IMR-90 (cell line): Measurements from ENCODE around the gene ANKRD2. TPM values are rescaled to one million over a fixed set of nuclear protein-coding genes. Genes with fewer than 3 reads are reported as not detected.

Source experiments
- ATAC-seq: fragments of 200-7000 bp; cut with Tn5 transposase; 2 replicates; pipeline ENCODE4 v1.9.1; 2020; ENCODE audit warnings: low read depth, mild to moderate bottlenecking, moderate library complexity
- BruUV-seq: library from RNA; stranded (reverse); fragments of 400-500 nt; replicated peaks from 2 replicates; lab custom pipeline; 2021; lab: Mats Ljungman, UMichigan
- CTCF ChIA-PET: fragments of 300-600 bp; formaldehyde crosslinking; extraction: SDS; loops from one replicate; lab custom pipeline; 2021; ENCODE audit warnings: antibody characterized with exemption; lab: Yijun Ruan, JAX
- POLR2A ChIA-PET: fragments of 300-600 bp; sonication (Branson Sonifier 250); formaldehyde crosslinking; loops from one replicate; lab custom pipeline; 2022; ENCODE audit warnings: antibody characterized with exemption; ENCODE audit not compliant: unreplicated experiment; lab: Charles Lee
- DNase-seq: peaks from one replicate; pipeline ENCODE4 v3.0.0; 2013
- H2AFZ ChIP-seq: replicated peaks from 2 replicates; pipeline ENCODE3; 2013; ENCODE audit warnings: low read length, mild to moderate bottlenecking; ENCODE audit not compliant: poor library complexity
- H2AK5ac ChIP-seq: 2 replicates; pipeline ENCODE4 v1.6.1; 2013; ENCODE audit warnings: low read depth, low read length, inconsistent platforms
- H2AK9ac ChIP-seq: replicated peaks from 2 replicates; pipeline ENCODE3; 2013; ENCODE audit warnings: mild to moderate bottlenecking, low read depth, low read length, moderate library complexity; ENCODE audit not compliant: poor library complexity
- H2BK120ac ChIP-seq: 2 replicates; pipeline ENCODE4 v1.6.1; 2013; ENCODE audit warnings: low read depth, low read length, inconsistent platforms
- H2BK15ac ChIP-seq: 3 replicates; pipeline ENCODE4 v1.6.1; 2013; ENCODE audit warnings: low read depth, low read length, inconsistent platforms
- H2BK20ac ChIP-seq: 2 replicates; pipeline ENCODE4 v1.6.1; 2013; ENCODE audit warnings: low read depth, mild to moderate bottlenecking, inconsistent platforms, low read length, moderate library complexity
- H2BK5ac ChIP-seq: 2 replicates; pipeline ENCODE4 v1.6.1; 2013; ENCODE audit warnings: mild to moderate bottlenecking, low read depth, low read length, inconsistent platforms; ENCODE audit not compliant: poor library complexity, severe bottlenecking
- H3K14ac ChIP-seq: replicated peaks from 2 replicates; pipeline ENCODE4 v1.6.1; 2013; ENCODE audit warnings: low read depth, low read length, inconsistent platforms
- H3K18ac ChIP-seq: 2 replicates; pipeline ENCODE4 v1.6.1; 2013; ENCODE audit warnings: low read depth, low read length, control low read depth
- H3K23ac ChIP-seq: 2 replicates; pipeline ENCODE4 v1.6.1; 2013; ENCODE audit warnings: low read depth, low read length, inconsistent platforms
- H3K27ac ChIP-seq: 2 replicates; pipeline ENCODE4 v1.5.1; 2013; ENCODE audit warnings: mild to moderate bottlenecking, control low read depth, low read length; ENCODE audit not compliant: insufficient read depth
- H3K27me3 ChIP-seq: 2 replicates; pipeline ENCODE4 v1.6.1; 2013; ENCODE audit warnings: low read length; ENCODE audit not compliant: control insufficient read depth, insufficient read depth
- H3K36me3 ChIP-seq: 2 replicates; pipeline ENCODE4 v1.6.1; 2013; ENCODE audit warnings: low read length, mixed read lengths; ENCODE audit not compliant: control insufficient read depth, insufficient read depth
- H3K4ac ChIP-seq: 2 replicates; pipeline ENCODE4 v1.6.1; 2013; ENCODE audit warnings: low read depth, low read length, inconsistent platforms
- H3K4me1 ChIP-seq: 2 replicates; pipeline ENCODE4 v1.6.1; 2013; ENCODE audit warnings: low read length, mixed read lengths; ENCODE audit not compliant: control insufficient read depth, insufficient read depth
- H3K4me2 ChIP-seq: 2 replicates; pipeline ENCODE4 v1.6.1; 2013; ENCODE audit warnings: low read depth, mild to moderate bottlenecking, control low read depth, low read length, moderate library complexity
- H3K4me3 ChIP-seq: 2 replicates; pipeline ENCODE4 v1.5.1; 2013; ENCODE audit warnings: low read depth, mild to moderate bottlenecking, control low read depth, low read length, moderate library complexity; ENCODE audit not compliant: insufficient read depth
- H3K56ac ChIP-seq: 2 replicates; pipeline ENCODE4 v1.6.1; 2013; ENCODE audit warnings: low read length, inconsistent platforms; ENCODE audit not compliant: insufficient read depth; ENCODE audit errors: extremely low read depth
- H3K79me1 ChIP-seq, 2 experiments: 2 replicates each; pipeline ENCODE4 v1.6.1; 2013; ENCODE audit warnings: low read length in 2 of 2, inconsistent platforms in 1 of 2, low read depth in 1 of 2
- H3K9ac ChIP-seq: 2 replicates; pipeline ENCODE4 v1.6.1; 2013; ENCODE audit warnings: low read depth, low read length, control low read depth
- H3K9me1 ChIP-seq: 2 replicates; pipeline ENCODE4 v1.6.1; 2013; ENCODE audit warnings: low read length, inconsistent platforms; ENCODE audit not compliant: insufficient read depth
- H3K9me3 ChIP-seq: 2 replicates; pipeline ENCODE4 v1.6.1; 2013; ENCODE audit warnings: low read length; ENCODE audit not compliant: control insufficient read depth, insufficient read depth
- H4K20me1 ChIP-seq: 2 replicates; pipeline ENCODE4 v1.6.1; 2013; ENCODE audit warnings: low read length, inconsistent platforms; ENCODE audit not compliant: insufficient read depth
- H4K5ac ChIP-seq: 2 replicates; pipeline ENCODE4 v1.6.1; 2013; ENCODE audit warnings: mild to moderate bottlenecking, low read depth, low read length, control low read depth
- H4K8ac ChIP-seq, 2 experiments: 2 replicates each; pipeline ENCODE4 v1.6.1; 2013; ENCODE audit warnings: low read depth in 2 of 2, low read length in 2 of 2, control low read depth in 1 of 2, inconsistent platforms in 1 of 2
- H4K91ac ChIP-seq: 2 replicates; pipeline ENCODE4 v1.6.1; 2013; ENCODE audit warnings: low read depth, low read length, inconsistent platforms; ENCODE audit not compliant: insufficient read depth
- BHLHE40 ChIP-seq: fragments of 150-350 bp; IDR thresholded peaks from 2 replicates; pipeline ENCODE4 v1.6.1; 2016; ENCODE audit warnings: mild to moderate bottlenecking, low read depth, low read length
- CEBPB ChIP-seq: IDR thresholded peaks from 2 replicates; pipeline ENCODE4 v1.6.1; 2012; ENCODE audit warnings: low read depth, low read length, improper control_type of control experiment
- ELK1 ChIP-seq: fragments of 150-350 bp; IDR thresholded peaks from 2 replicates; pipeline ENCODE4 v1.6.1; 2016; ENCODE audit warnings: low read depth, mild to moderate bottlenecking, low read length, moderate library complexity, borderline replicate concordance
- MAFK ChIP-seq: IDR thresholded peaks from 2 replicates; pipeline ENCODE4 v1.6.1; 2012; ENCODE audit warnings: low read depth, low read length, improper control_type of control experiment
- MAZ ChIP-seq: IDR thresholded peaks from 2 replicates; pipeline ENCODE4 v1.6.1; 2012; ENCODE audit warnings: low read depth, mild to moderate bottlenecking, low read length, improper control_type of control experiment, moderate library complexity, borderline replicate concordance
- MXI1 ChIP-seq: IDR thresholded peaks from 2 replicates; pipeline ENCODE4 v1.6.1; 2012; ENCODE audit warnings: low read depth, mild to moderate bottlenecking, low read length, moderate library complexity, borderline replicate concordance
- NFE2L2 ChIP-seq: fragments of 150-350 bp; IDR thresholded peaks from 2 replicates; pipeline ENCODE4 v1.6.1; 2016; ENCODE audit warnings: low read depth, mild to moderate bottlenecking, low read length
- POLR2A ChIP-seq: IDR thresholded peaks from 2 replicates; pipeline ENCODE4 v1.6.1; 2012; ENCODE audit warnings: mild to moderate bottlenecking, low read depth, low read length
- RAD21 ChIP-seq: IDR thresholded peaks from 2 replicates; pipeline ENCODE4 v1.6.1; 2012; ENCODE audit warnings: low read length, improper control_type of control experiment
- RCOR1 ChIP-seq: IDR thresholded peaks from 2 replicates; pipeline ENCODE4 v1.6.1; 2012; ENCODE audit warnings: mild to moderate bottlenecking, low read length, improper control_type of control experiment; ENCODE audit not compliant: insufficient replicate concordance
- RFX5 ChIP-seq: IDR thresholded peaks from 2 replicates; pipeline ENCODE4 v1.8.0; 2012; ENCODE audit warnings: low read depth, mild to moderate bottlenecking, low read length, moderate library complexity
- SMC3 ChIP-seq: fragments of 150-350 bp; IDR thresholded peaks from 2 replicates; pipeline ENCODE4 v1.6.1; 2016; ENCODE audit warnings: low read depth, mild to moderate bottlenecking, antibody characterized with exemption, low read length, moderate library complexity
- WGBS, 2 experiments: methylation state at CpG; one replicate each; pipeline versions ENCODE4 v1.1.5 to v1.1.7; 2013; ENCODE audit warnings: missing lambda C conversion rate in 2 of 2; ENCODE audit not compliant: insufficient read length in 1 of 2; ENCODE audit errors: extremely low coverage in 2 of 2; 5-methylcytosine and 5-hydroxymethylcytosine counted together
- dilution Hi-C: fragments of 300-500 bp; cut with HindIII; formaldehyde crosslinking; loops from one replicate; pipeline ENCODE4 v1.14.3; 2018; ENCODE audit warnings: low sequenced_read_pairs; ENCODE audit not compliant: unreplicated experiment
- in situ Hi-C: fragments of 300-500 bp; cut with MboI; formaldehyde crosslinking; loops from 3 replicates; pipeline ENCODE4 v1.14.3; 2019; ENCODE audit warnings: low sequenced_read_pairs, inconsistent platforms, mixed read lengths
- intact Hi-C: fragments of 100-400 bp; cut with micrococcal nuclease; formaldehyde crosslinking; loops from 2 replicates; pipeline ENCODE4 v1.10.0; 2022
- polyA plus RNA-seq, 3 experiments: library from polyadenylated mRNA; depleted of rRNA; stranded (reverse); fragments of >200 nt; gene quantifications; 2 replicates each; pipeline ENCODE4 v1.2.3, GENCODE V29; 2012; ENCODE audit warnings: low replicate concordance in 1 of 3
- total RNA-seq: library from RNA; depleted of rRNA; stranded (reverse); fragments of >200 nt; gene quantifications from 2 replicates; pipeline ENCODE4 v1.2.3, GENCODE V29; 2012
- TF ChIP-seq, protein P1 (sequence below): conservative IDR thresholded peaks from 2 replicates; pipeline ENCODE4 v1.5.1; 2012; ENCODE audit warnings: mild to moderate bottlenecking, low read depth, low read length, improper control_type of control experiment

Gene ANKRD2
- total and polyA plus RNA-seq, 2 of the 4 experiments (the other 2 are of a cell fraction), result 0.36 to 0.65 TPM

DNA sequence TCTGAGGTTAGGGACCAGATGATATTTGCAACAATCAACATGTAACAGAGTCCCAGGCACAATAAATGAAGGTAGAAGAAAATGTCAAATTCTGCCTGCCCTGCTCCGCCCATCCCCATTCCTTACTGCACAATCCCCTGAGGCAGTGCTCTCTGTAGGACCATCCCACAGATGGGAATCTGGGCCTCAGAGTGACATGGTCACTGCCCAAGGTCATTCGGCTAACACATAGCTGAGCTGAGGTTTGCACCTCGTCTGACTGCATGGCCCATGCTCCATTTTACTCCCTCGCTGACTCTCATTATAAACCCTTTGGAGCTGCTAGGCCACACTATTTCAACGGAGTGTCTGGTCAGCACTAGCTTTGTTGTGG lies 12.8 kb downstream of the ANKRD2 start:
- H3K23ac ChIP-seq, result no peak overlapping the region
- no peak overlapping the region for H3K56ac ChIP-seq
- H3K9me1 ChIP-seq, result 0 out of 2 replicates have a peak, but pooled peaks cover 6% of the 10 kb centered on the region
- H3K4ac ChIP-seq, result no peak overlapping the region
- no peak overlapping the region for H2AK5ac ChIP-seq
- ChIA-PET POLR2A (no interaction called here), CTCF (interaction anchor here (1.2 kb wide), 1 partner anchor 27 kb away, joined by 3 read pairs; no protein-coding TSS in a partner anchor)
- no peak overlapping the region for H3K14ac ChIP-seq
- ATAC-seq (no peak), DNase-seq (no peak)
- TF ChIP-seq CEBPB, result no peak
- TF ChIP-seq SMC3, result no peak
- TF ChIP-seq MXI1, result no peak
- TF ChIP-seq NFE2L2, result no peak
- TF ChIP-seq BHLHE40, result no peak
- TF ChIP-seq RCOR1, result no peak
- no peak for TF ChIP-seq RAD21
- TF ChIP-seq ELK1, result no peak
- TF ChIP-seq RFX5, result no peak
- TF ChIP-seq MAFK, result no peak
- TF ChIP-seq, protein P1, sequence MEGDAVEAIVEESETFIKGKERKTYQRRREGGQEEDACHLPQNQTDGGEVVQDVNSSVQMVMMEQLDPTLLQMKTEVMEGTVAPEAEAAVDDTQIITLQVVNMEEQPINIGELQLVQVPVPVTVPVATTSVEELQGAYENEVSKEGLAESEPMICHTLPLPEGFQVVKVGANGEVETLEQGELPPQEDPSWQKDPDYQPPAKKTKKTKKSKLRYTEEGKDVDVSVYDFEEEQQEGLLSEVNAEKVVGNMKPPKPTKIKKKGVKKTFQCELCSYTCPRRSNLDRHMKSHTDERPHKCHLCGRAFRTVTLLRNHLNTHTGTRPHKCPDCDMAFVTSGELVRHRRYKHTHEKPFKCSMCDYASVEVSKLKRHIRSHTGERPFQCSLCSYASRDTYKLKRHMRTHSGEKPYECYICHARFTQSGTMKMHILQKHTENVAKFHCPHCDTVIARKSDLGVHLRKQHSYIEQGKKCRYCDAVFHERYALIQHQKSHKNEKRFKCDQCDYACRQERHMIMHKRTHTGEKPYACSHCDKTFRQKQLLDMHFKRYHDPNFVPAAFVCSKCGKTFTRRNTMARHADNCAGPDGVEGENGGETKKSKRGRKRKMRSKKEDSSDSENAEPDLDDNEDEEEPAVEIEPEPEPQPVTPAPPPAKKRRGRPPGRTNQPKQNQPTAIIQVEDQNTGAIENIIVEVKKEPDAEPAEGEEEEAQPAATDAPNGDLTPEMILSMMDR, result no peak
- no peak for TF ChIP-seq MAZ
- no peak for TF ChIP-seq POLR2A
- no peak overlapping the region for H2AK9ac ChIP-seq
- dilution Hi-C loops (no loop called here), in situ Hi-C loops (no loop called here), intact Hi-C loops (no loop called here)
- no peaks in the 10 kb centered on the region for H3K9me3 ChIP-seq
- no peaks in the 10 kb centered on the region for H3K36me3 ChIP-seq
- H4K91ac ChIP-seq, result no peak overlapping the region
- peak overlapping the region; percentile 26 for H2AFZ ChIP-seq
- no peak overlapping the region for H3K18ac ChIP-seq
- no peak overlapping the region for H3K9ac ChIP-seq
- 77% methylated on average over 4 of the region's 5 CpGs; no CpG with 5 or more reads in 1 of the 2 experiments for WGBS, 2 experiments
- no peaks in the 10 kb centered on the region for H3K79me1 ChIP-seq
- no peak overlapping the region for H2BK5ac ChIP-seq
- H3K27ac ChIP-seq, result no peak overlapping the region
- peaks cover 3% of the 10 kb centered on the region; the same call in 1 of the 2 replicates for H3K4me1 ChIP-seq
- H3K4me2 ChIP-seq, result no peak overlapping the region
- H4K20me1 ChIP-seq, result no peaks in the 10 kb centered on the region
- H4K5ac ChIP-seq, result no peak overlapping the region
- H2BK120ac ChIP-seq, result no peak overlapping the region
- no peak overlapping the region for H2BK20ac ChIP-seq
- H2BK15ac ChIP-seq, result no peak overlapping the region
- H3K4me3 ChIP-seq, result no peak overlapping the region
- BruUV-seq, result no TSS peak
- H4K8ac ChIP-seq, result no peak overlapping the region
- H3K27me3 ChIP-seq, result no peaks in the 10 kb centered on the region
